Neural progenitor cell (in vitro differentiated cells): Measurements from ENCODE around the gene FAF1. TPM values are rescaled to one million over a fixed set of nuclear protein-coding genes. Genes with fewer than 3 reads are reported as not detected.

Experiments
- DNase-seq: peaks from one replicate; pipeline ENCODE4 v3.0.0-alpha.2; 2016; ENCODE audit warnings: low spot score
- H2AFZ ChIP-seq: fragments of 200-600 bp; sonication (generic); replicated peaks from 2 replicates; pipeline ENCODE4 v1.6.1; 2016; ENCODE audit warnings: antibody characterized with exemption
- H3F3A ChIP-seq: fragments of 200-600 bp; sonication (generic); 2 replicates; pipeline ENCODE4 v1.6.1; 2016; ENCODE audit warnings: antibody characterized with exemption, low read depth
- H3K27ac ChIP-seq: fragments of 200-600 bp; sonication (generic); 2 replicates; pipeline ENCODE4 v1.5.1; 2016; ENCODE audit warnings: mild to moderate bottlenecking
- H3K27me3 ChIP-seq: fragments of 200-600 bp; sonication (generic); 2 replicates; pipeline ENCODE4 v1.6.1; 2016; ENCODE audit warnings: mild to moderate bottlenecking, moderate library complexity
- H3K36me3 ChIP-seq: fragments of 200-600 bp; sonication (generic); 2 replicates; pipeline ENCODE4 v1.5.1; 2016
- H3K4me1 ChIP-seq: fragments of 200-600 bp; sonication (generic); 2 replicates; pipeline ENCODE4 v1.6.1; 2016; ENCODE audit warnings: mixed run types
- H3K4me2 ChIP-seq: fragments of 200-600 bp; sonication (generic); 2 replicates; pipeline ENCODE4 v1.6.1; 2016
- H3K4me3 ChIP-seq: fragments of 200-600 bp; sonication (generic); 2 replicates; pipeline ENCODE4 v1.5.1; 2016
- H3K79me2 ChIP-seq: fragments of 200-600 bp; sonication (generic); 2 replicates; pipeline ENCODE4 v1.6.1; 2016; ENCODE audit warnings: low read depth
- H3K9ac ChIP-seq: fragments of 200-600 bp; sonication (generic); 2 replicates; pipeline ENCODE4 v1.6.1; 2016
- H3K9me3 ChIP-seq: fragments of 200-600 bp; sonication (generic); 2 replicates; pipeline ENCODE4 v1.5.1; 2016; ENCODE audit warnings: low read depth
- H4K20me1 ChIP-seq: fragments of 200-600 bp; sonication (generic); 2 replicates; pipeline ENCODE4 v1.6.1; 2016; ENCODE audit warnings: low read depth
- H3K27ac Mint-ChIP-seq: 3 replicates; pipeline ENCODE4 v1.8.0; 2021; ENCODE audit warnings: mixed read lengths
- H3K27me3 Mint-ChIP-seq: 2 replicates; pipeline ENCODE4 v1.8.0; 2022; ENCODE audit warnings: low read depth, mild to moderate bottlenecking, inconsistent platforms, moderate library complexity, mixed read lengths; ENCODE audit not compliant: insufficient read depth
- H3K36me3 Mint-ChIP-seq: 3 replicates; pipeline ENCODE4 v1.8.0; 2021; ENCODE audit warnings: mixed read lengths
- H3K4me1 Mint-ChIP-seq: 3 replicates; pipeline ENCODE4 v1.8.0; 2021; ENCODE audit warnings: mixed read lengths
- H3K4me3 Mint-ChIP-seq: 3 replicates; pipeline ENCODE4 v1.8.0; 2021; ENCODE audit warnings: mild to moderate bottlenecking, moderate library complexity, mixed read lengths
- H3K9me3 Mint-ChIP-seq: 3 replicates; pipeline ENCODE4 v1.8.0; 2020; ENCODE audit warnings: mixed read lengths
- CTCF ChIP-seq: fragments of 200-600 bp; sonication (generic); IDR thresholded peaks from 2 replicates; pipeline ENCODE4 v1.5.1; 2017; ENCODE audit warnings: antibody characterized with exemption, mild to moderate bottlenecking
- EZH2 ChIP-seq: fragments of 200-600 bp; sonication (generic); IDR thresholded peaks from 2 replicates; pipeline ENCODE4 v1.6.1; 2017; ENCODE audit warnings: antibody characterized with exemption, mild to moderate bottlenecking, moderate library complexity
- EZH2phosphoT487 ChIP-seq: fragments of 200-600 bp; sonication (generic); IDR thresholded peaks from 2 replicates; pipeline ENCODE4 v1.6.1; 2017; ENCODE audit warnings: antibody characterized with exemption
- total RNA-seq: library from RNA; depleted of rRNA; stranded (reverse); fragments of >200 nt; gene quantifications from 2 replicates; pipeline ENCODE4 v1.2.3, GENCODE V29; 2015; ENCODE audit warnings: low replicate concordance

Gene FAF1
- total RNA-seq, 1 donor from 2014 or later, result 103 TPM

DNA sequence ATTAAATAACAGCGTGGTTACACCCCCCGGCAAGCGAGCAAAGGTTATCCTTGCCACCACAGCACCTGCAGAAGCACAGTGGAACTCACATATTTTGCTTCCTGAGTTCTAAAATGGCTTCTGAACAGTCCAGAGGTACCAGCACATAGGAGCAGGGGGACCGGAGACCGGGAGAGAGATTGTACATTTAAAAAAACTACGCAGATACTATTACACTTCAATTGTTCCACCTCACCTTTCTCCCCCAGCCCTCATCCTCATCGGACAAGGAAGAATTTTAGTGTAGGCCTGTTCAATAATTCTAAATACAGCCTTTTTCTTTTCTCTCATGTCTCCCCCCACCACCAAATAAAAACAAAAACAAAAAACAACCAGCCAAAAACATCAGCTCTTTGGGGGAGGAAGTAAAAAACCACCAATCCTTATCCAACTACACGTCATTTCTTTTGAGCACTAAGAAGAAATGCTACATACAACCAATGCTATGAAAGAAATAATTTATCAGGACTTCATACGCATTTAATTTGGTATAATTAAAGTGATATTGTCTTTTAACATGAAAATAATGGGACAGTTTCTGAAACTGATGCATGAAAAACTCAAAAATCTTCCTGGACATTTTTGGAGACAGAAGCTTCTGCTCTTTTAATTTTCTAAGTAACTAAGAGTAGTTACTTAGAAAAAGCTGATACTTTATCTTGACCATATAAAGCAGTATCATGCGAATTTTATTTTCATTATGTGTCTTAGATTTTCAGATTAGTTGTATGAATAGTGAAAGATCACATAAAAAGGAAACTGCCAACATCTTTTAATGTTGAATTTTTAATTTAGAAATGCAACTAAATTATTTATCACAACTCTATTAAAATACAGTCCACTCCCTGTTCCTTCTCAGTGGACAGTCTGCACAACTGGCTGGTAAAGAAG lies 19.1 kb upstream of the FAF1 start:
- no peak overlapping the region for H3K27ac Mint-ChIP-seq
- no peaks in the 10 kb centered on the region for H3K9me3 Mint-ChIP-seq
- H3K27me3 Mint-ChIP-seq, result peaks cover 61% of the 10 kb centered on the region
- no peaks in the 10 kb centered on the region for H3K36me3 ChIP-seq
- H3K36me3 Mint-ChIP-seq, result no peaks in the 10 kb centered on the region
- DNase-seq, result peak; percentile 41
- peaks cover 10% of the 10 kb centered on the region for H3K4me1 Mint-ChIP-seq
- H3K27ac ChIP-seq, result no peak overlapping the region
- no peak overlapping the region for H2AFZ ChIP-seq
- H3K4me1 ChIP-seq, result peaks cover 16% of the 10 kb centered on the region
- no peak overlapping the region for H3K4me3 ChIP-seq
- no peaks in the 10 kb centered on the region for H3K79me2 ChIP-seq
- no peaks in the 10 kb centered on the region for H3K9me3 ChIP-seq
- no peak overlapping the region for H3K9ac ChIP-seq
- TF ChIP-seq EZH2, result peak; percentile 75
- peak; percentile 71 for TF ChIP-seq EZH2phosphoT487
- no peak for TF ChIP-seq CTCF
- peaks cover 100% of the 10 kb centered on the region for H3K27me3 ChIP-seq
- peak overlapping the region; percentile 96 for H3K4me2 ChIP-seq
- peaks cover 41% of the 10 kb centered on the region for H3F3A ChIP-seq
- peaks cover 53% of the 10 kb centered on the region for H4K20me1 ChIP-seq
- H3K4me3 Mint-ChIP-seq, result peak overlapping the region; percentile 62

- peaks cover 49% of the 10 kb centered on the region for H3F3A ChIP-seq
- H3K4me3 ChIP-seq, result peak overlapping the region; percentile 56
- H3K27ac ChIP-seq, result no peak overlapping the region
- H3K9ac ChIP-seq, result no peak overlapping the region
- Mint-ChIP-seq H3K27ac (no peak overlapping the region), H3K4me3 (peak overlapping the region; percentile 62), H3K27me3 (peaks cover 65% of the 10 kb centered on the region), H3K36me3 (no peaks in the 10 kb centered on the region), H3K4me1 (peaks cover 10% of the 10 kb centered on the region), H3K9me3 (peaks cover 2% of the 10 kb centered on the region)
- peaks cover 61% of the 10 kb centered on the region for H4K20me1 ChIP-seq
- H2AFZ ChIP-seq, result no peak overlapping the region
- H3K4me1 ChIP-seq, result peaks cover 16% of the 10 kb centered on the region
- peaks cover 100% of the 10 kb centered on the region for H3K27me3 ChIP-seq
- no peaks in the 10 kb centered on the region for H3K79me2 ChIP-seq
- H3K36me3 ChIP-seq, result no peaks in the 10 kb centered on the region
- H3K4me2 ChIP-seq, result peak overlapping the region; percentile 96
- TF ChIP-seq EZH2 (peak; percentile 89), EZH2phosphoT487 (peak; percentile 48), CTCF (no peak)
- peak; percentile 87 for DNase-seq
- no peaks in the 10 kb centered on the region for H3K9me3 ChIP-seq
These were observed 18.2 kb upstream of the FAF1 start for GRCh38 chr1:50978144-50978851.

GRCh38 chr1:50977575-50978143 lies 17.6 kb upstream of the FAF1 start:
- peaks cover 68% of the 10 kb centered on the region for H3K27me3 Mint-ChIP-seq

More at GRCh38 chr1:50977575-50978143, 17.6 kb upstream of the FAF1 start:
- H3K4me3 ChIP-seq, result peak overlapping the region; percentile 56
- no peaks in the 10 kb centered on the region for H3K36me3 ChIP-seq
- peak overlapping the region; percentile 76 for H2AFZ ChIP-seq
- peak; percentile 57 for TF ChIP-seq EZH2
- TF ChIP-seq CTCF, result no peak
- TF ChIP-seq EZH2phosphoT487, result peak; percentile 60
- no peaks in the 10 kb centered on the region for H3K79me2 ChIP-seq
- peaks cover 2% of the 10 kb centered on the region for H3K9me3 Mint-ChIP-seq
- peaks cover 100% of the 10 kb centered on the region for H3K27me3 ChIP-seq
- peak overlapping the region; percentile 96 for H3K4me2 ChIP-seq
- no peak overlapping the region for H3K27ac Mint-ChIP-seq
- H4K20me1 ChIP-seq, result peaks cover 67% of the 10 kb centered on the region
- H3K4me1 Mint-ChIP-seq, result peaks cover 10% of the 10 kb centered on the region
- no peak overlapping the region for H3K27ac ChIP-seq
- H3K4me1 ChIP-seq, result peaks cover 16% of the 10 kb centered on the region
- H3K9me3 ChIP-seq, result no peaks in the 10 kb centered on the region
- peak; percentile 72 for DNase-seq
- peak overlapping the region; percentile 73 for H3K4me3 Mint-ChIP-seq
- no peak overlapping the region for H3K9ac ChIP-seq
- H3F3A ChIP-seq, result peaks cover 51% of the 10 kb centered on the region
- H3K36me3 Mint-ChIP-seq, result no peaks in the 10 kb centered on the region
